ENCODE data around the gene OR52B6.
A peak's percentile ranks its signal among the peaks of the same experiment; 100 is the strongest.
"Not testable (repeated sequence)": the region's sequence is repeated elsewhere in the genome, so short reads cannot be mapped to it uniquely, and the experiment has no call there.

The OR52B6 gene

DNA sequence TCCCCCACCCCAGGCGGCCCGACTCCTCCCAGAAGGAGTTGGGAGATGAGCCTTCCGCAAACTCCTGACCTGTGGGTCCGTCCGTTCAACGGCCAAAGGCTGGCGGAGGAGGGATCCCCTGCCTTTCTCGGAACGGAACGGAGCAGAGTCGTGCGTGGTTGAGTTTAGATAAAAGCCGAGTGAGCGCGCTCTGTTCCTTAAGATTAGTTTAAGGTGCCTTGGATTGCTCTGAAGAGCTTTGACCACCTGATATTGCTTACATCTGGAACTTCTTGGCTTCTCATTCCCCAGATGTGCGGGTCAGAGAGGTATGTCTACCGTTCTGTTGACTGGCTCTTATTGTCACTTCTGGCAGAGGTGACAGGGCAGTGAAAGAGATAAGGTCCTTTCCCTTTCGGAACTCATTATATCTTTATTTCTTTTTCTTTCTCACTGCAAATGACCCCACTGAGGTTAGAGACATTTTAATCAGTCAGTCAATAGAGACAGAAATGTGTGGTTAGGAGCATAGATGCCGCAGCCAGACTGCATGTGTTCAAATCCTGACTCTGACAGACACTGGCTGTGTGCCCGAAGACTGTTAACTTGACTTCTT is 16.0 kb downstream of the OR52B6 start, which contains the start of gene TRIM6:
TSS of gene TRIM6 (plus strand) at position 31 of the 595 bp plus-strand sequence. CDS start at position 292, 261 bp downstream.
- DNase-seq = no peak

DNA sequence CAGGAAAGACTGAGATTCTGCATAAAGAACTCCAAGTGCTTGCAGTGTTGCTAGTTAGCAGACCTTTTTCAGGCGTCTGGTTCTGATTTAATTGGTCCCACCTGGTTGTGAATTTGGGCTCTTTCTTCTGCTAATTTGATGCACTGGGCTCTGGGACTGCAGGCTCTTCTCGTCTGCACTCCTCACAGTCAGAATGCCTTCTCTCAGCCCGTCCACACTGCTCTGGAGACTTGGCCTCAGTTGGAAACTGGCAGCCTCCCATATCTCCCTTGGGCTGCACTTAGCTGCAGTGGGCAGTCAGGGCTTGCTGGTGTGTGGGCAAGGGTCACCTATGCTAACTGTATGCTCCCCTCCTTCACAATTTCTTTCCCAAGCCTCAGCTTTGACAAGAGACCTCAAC is 17.3 kb downstream of the OR52B6 start:
- no peak for DNase-seq

DNA sequence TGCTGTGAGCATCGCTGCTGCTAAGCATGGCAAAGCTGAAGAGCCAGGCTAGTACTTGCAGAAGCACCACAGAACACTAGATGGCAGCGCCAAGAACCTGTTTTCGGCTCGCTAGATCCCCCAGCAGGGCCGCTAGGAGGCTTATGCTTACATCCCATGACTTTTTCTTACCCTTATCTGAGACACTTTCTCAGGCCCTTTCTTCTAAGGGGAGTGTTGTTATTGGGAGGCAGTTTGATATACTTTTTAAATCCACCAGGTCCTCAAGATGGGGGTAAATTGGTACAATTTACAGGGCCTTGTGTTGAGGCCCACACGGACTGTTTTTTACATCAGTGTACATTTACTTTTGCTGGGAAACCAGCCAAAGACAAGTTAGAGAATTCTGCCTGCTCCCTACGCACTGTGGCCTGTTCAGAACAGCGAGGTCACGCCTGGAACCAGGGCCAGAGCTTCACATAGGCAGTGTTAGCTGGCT is 19.7 kb downstream of the OR52B6 start:
- peak; percentile 12 for DNase-seq

DNA sequence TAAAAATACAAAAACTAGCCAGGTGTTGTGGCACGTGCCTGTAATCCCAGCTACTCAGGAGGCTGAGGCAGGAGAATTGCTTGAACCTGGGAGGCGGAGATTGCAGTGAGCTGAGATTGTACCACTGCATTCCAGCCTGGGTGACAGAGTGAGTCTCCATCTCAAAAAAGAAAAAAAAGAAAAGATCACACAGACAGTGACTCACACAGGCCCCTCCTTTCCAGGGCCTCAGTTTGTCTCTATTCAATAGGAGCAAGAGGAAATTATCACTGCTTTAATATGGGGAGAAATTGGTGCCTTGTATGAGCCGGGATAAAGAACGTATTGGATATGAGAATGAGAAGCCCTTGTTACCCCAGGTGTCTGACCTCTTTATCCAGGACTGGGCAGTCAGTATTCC is 22.1 kb downstream of the OR52B6 start:
- not testable (repeated sequence) for DNase-seq

DNA sequence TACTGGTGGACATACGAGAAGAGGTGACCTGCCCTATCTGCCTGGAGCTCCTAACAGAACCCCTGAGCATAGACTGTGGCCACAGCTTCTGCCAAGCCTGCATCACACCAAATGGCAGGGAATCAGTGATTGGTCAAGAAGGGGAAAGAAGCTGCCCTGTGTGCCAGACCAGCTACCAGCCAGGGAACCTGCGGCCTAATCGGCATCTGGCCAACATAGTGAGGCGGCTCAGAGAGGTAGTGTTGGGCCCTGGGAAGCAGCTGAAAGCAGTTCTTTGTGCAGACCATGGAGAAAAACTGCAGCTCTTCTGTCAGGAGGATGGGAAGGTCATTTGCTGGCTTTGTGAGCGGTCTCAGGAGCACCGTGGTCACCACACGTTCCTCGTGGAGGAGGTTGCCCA is 22.6 kb downstream of the OR52B6 start:
- DNase-seq = no peak

DNA sequence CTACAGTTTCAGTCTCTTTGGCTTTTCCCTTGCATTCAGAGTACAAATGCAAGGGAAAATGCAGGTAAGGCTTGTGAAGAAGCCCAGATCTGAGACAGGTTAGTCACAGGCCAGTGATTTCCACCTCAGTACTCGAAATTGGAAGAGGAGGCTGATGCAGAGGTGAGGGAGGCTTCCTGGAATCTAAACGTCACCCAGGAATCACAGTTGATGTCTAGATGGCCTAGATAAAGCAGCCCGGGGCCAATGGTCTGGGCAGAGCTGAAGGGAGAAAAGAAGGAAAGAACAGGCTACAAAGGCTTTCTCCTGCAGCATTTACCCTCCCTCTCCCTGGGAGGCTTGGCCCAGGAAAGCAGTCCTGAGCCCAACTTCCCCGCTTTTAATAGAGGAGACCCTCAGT is 24.2 kb downstream of the OR52B6 start:
- no peak for DNase-seq

DNA sequence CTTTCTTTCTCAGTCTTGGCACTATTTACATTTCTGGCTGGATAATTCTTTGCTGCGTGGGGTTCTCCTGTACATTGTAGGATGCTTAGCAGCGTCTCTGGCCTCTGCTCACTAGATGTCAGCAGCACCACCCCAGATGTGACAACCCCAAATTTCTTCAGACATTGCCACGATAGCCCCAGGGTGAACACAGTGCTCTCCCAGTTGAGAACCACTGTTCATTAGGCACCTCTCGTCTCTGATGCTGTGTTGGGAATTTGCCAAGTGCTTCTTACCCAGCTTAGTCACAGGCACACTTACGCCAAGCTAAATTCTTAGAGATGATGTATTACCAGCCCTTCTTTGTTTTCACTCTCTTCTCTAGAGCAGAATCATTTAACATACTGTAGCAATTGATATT is 25.2 kb downstream of the OR52B6 start:
- no peak for DNase-seq

DNA sequence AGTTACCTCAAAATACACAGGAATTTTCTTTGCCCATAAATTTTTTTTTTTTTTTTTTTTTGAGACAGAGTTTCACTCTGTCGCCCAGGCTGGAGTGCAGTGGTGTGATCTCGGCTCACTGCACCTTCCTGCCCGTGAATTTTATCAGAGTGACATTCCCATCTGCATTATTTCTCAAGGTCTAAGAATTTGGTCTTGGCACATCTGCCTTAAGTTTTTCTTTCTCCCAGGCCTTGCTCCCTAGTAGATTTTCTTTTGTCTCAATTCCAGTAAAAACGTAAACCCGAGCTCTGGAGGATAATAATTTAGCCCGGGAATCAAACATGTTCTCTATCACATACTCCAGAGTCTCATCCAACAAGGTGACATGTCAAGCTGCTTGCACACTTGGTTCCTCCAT is 28.1 kb downstream of the OR52B6 start:
- no peak for DNase-seq

DNA sequence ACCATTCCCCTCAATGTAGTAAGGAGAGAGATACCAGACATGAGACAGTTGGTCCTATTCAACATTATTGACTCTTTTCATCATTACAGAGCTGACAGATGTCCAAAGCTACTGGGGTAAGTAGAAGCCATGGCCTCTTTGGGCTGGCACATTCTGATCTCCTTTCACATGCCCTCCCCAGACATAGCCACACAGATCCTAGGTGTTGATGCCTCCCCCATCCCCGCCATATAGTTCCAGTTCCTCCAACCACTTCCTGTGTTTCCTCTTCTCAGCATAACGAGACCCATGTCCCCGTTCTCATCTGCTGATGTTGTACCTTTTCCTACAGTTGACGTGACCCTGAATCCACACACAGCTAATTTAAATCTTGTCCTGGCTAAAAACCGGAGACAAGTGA is 29.8 kb downstream of the OR52B6 start:
- DNase-seq = no peak

DNA sequence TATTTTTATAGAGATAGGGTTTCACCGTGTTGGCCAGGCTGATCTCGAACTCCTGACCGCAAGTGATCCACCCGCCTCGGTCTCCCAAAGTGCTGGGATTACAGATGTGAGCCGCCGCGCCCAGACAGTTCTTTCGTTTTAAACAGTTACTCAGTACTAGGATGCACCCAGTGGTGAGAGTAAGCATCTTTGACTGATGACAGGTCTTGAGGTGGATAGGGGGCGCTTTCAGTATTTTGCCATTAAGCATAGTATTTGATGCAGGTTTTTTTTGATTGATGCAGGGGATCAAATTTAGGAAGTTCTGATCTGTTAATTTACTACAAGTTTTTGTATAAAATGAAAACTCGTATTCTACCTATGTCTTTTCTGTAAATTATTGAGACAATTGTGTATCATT is 30.9 kb downstream of the OR52B6 start:
- no peak for DNase-seq

DNA sequence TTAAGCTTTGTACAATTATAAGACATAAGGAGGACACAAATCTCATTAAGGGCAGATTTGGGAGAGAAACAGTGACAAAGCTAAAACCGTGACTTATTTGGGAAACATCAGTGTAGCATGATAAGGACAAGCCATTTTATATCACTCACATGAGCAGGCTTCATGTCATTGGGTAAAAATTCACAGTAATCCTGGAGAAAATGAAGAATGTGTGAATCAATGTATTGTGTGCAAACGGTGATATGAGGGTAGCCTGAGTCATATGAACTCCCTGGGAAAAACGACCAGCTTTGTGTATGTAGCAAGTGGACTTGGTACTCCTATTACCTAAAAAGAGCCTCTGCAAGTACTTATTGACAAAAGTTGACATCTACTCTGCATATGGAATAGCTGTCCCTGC is 38.1 kb downstream of the OR52B6 start:
- DNase-seq = no peak

DNA sequence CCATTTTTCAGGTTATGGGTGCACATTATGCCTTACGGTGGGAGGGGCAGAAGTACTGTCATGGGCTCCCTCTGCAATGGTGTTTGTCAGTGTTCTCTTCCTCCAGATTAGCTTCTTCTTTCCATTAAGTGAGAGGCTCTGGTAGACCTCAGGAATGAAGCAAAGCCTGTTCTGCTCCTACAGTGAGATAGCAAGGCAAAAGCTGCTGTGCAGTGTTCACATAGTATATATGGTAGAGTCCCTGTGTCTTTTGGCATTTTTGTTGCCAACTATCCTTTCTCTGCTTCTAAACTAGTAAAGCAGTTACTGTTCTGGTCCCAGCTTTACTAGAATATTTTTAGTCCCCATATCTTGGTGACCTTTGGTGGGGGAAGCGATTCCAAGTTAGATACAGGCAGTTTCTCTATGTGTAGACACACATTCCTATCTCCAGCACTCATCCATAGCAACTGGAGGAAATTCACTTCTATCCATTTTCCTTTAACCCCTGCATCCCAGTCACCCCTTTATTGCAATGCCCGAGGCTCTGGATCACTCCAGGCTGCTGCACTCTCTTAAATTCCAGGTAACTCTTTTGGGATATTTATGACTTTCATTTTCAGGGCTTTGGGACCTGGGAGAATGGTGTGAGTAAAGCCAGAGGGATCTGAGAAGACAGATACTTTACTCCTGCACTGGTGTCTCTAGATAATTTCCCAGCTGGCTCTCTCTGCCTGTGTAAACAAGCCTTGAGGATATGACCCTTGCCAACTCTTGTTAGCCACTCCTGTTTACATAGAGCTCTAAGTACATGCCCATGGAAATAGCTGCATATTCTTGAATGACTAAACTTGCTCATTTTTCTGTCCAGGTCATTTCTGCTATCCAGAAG is 40.2 kb downstream of the OR52B6 start:
- DNase-seq = no peak

DNA sequence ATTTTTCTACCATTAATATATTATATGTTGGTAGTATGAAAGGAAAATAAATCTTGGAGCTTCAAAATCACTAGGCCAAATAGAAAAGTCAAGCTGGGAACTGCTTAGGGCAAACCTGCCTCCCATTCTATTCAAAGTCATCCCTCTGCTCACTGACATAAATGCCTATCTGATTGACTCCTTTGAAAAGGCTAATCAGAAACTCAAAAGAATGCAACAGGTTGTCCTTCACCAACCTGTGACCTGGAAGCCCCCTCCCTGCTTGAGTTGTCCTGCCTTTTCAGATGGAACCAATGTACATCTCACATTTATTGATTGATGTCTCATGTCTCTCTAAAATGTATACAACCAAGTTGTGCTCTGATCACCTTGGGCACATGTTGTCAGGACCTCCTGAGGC is 40.9 kb downstream of the OR52B6 start:
- DNase-seq = no peak

DNA sequence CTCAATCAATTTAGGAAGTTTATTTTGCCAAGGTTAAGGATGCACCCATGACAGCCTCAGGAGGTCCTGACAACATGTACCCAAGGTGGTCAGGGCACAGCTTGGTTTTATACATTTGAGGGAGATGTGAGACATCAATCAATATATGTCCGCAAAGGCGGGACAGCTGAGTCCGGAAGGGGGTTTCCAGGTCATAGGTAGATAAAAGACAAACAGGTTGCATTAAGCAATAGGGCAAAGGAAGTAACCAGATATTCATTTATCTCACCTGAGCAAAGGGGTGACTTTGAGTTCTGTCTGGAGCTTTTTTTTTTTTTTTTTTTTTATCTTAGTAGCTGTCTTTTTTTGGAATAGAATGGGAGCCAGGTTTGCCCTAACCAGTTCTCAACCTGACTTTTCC is 42.1 kb downstream of the OR52B6 start:
- no peak for DNase-seq

DNA sequence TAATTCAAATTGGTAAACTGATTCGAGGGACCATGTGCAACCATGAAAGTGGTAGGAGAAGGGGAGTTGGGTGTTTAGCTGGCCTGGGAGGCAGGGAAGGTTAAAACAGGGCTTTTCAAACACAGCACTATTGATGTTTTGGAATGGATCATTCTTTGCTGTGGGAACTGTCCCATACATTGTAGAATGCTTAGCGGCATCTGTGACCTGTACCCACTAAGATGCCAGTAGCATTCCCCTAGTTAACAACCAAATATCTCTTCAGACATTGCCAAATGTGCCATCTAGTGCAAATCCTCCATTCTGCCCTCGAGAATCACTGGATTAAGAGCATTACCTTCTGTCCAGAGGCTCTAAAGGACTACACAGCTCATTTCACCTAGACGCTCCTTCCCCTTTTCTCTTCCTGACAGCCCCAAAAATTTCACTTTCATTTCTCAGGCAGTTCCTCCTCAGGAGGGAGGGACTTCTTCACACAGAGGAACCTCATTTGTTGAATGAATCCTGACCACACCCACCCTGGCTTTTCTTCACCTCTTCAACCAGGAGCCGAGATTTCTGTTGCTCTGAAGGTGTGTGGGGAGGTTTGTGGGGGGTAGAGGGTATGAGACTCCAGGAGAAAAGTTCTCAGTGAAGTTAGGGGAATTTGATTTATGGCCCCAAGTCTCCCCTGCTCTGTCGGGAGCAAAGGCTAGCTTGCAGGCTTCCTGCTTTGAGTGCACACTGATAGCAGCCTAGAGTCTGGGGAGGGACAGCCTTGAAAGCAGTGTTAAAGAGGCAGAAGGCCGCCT is 44.0 kb downstream of the OR52B6 start, which contains the start of gene TRIM34:
TSS of gene TRIM34 (plus strand) at position 513 of the 791 bp plus-strand sequence. CDS start 7,331 bp downstream, outside the sequence.
- DNase-seq = no peak

DNA sequence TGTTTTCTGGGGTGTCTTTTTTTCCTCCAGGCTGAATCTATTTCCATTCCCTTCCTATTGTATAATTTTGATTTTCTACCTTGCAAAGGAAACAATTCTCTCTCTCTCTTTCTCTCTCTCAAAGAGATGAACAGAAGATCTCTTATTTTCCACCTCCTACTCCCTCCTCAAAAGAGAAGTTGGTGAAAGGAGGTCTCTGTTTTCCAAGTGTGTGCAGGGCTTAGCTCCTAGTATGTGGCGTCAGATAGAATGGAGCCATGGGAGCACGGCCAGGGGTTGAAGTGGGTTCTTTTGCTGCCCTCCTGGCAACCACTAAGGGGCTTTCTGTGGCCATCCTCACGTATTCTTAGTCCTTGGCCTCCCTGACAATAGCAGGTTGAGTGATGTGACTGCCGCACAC is 44.6 kb downstream of the OR52B6 start:
- no peak for DNase-seq

DNA sequence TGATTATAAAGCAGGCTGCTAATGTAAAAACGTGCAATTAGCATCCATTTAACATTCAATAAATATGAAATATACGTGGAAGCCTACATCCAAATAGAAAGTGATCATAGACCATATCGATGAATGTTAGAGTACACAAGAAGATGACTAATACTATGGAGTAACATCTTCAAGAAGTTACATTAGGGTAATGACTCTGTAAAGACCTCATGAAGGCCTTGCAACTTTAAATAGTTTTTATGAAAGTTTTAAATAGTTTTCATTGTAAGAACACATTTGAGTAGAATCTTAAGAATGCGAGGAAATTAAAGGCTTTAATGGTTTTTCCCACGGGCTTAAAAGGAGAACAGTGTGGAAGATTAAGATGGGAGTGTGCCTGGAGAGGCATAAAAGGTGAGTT is 45.5 kb downstream of the OR52B6 start:
- DNase-seq = no peak

DNA sequence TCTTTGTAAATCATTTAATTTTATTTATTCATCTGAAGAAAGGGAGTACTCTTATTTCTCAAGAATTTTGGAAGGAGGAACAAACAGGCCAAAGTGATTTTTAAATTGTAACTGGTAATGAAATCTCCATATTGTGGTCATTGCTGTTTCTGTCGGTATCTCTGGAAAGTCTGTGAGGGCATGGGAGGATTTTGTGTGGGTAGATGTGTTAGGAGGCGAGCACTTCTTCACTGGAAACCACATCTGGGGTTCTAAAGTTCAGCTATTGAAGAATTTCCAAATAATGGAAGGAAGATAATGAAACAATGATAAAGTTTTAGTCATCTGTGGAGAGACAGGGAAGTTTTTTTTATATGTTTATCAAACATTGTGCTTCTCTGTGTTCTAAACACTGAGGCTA is 50.7 kb downstream of the OR52B6 start:
- no peak for DNase-seq
